NCI-H82 treated with DMSO at 0.1 percent for 48 hours (cell line): ENCODE measurements around the gene KCNIP1.

Source experiments
- DNase-seq: peaks from one replicate; lab custom pipeline; 2025; ENCODE audit not compliant: unreplicated experiment; lab: John Stamatoyannopoulos, UW

The KCNIP1 gene

GRCh38 chr5:170482511-170482910, 21.3 kb upstream of the KCNIP1 start:
- no peak for DNase-seq

GRCh38 chr5:170483701-170484458, 19.9 kb upstream of the KCNIP1 start:
- no peak for DNase-seq

- no peak for DNase-seq
Measured at GRCh38 chr5:170484459-170484831, 19.4 kb upstream of the KCNIP1 start.

GRCh38 chr5:170484847-170485615, 18.8 kb upstream of the KCNIP1 start:
- DNase-seq, result no peak

- DNase-seq, result no peak
Measured at GRCh38 chr5:170485616-170485911, 18.3 kb upstream of the KCNIP1 start.

GRCh38 chr5:170486371-170486770, 17.4 kb upstream of the KCNIP1 start:
- no peak for DNase-seq

GRCh38 chr5:170488570-170488969, 15.2 kb upstream of the KCNIP1 start:
- DNase-seq, result no peak

- no peak for DNase-seq
Measured at GRCh38 chr5:170489199-170489598, 14.6 kb upstream of the KCNIP1 start.

- no peak for DNase-seq
Measured at GRCh38 chr5:170490381-170490780, 13.4 kb upstream of the KCNIP1 start.

GRCh38 chr5:170491479-170491878, 12.3 kb upstream of the KCNIP1 start:
- no peak for DNase-seq

GRCh38 chr5:170493028-170493820, 10.6 kb upstream of the KCNIP1 start:
- no peak for DNase-seq

- DNase-seq, result no peak
Measured at GRCh38 chr5:170494041-170494440, 9.8 kb upstream of the KCNIP1 start.

GRCh38 chr5:170495825-170496661, 7.8 kb upstream of the KCNIP1 start:
- DNase-seq, result no peak

- DNase-seq, result no peak
Measured at GRCh38 chr5:170496662-170497028, 7.2 kb upstream of the KCNIP1 start.

- DNase-seq, result no peak
Measured at GRCh38 chr5:170497311-170498038, 6.3 kb upstream of the KCNIP1 start.

GRCh38 chr5:170498811-170499351, 4.9 kb upstream of the KCNIP1 start:
- DNase-seq, result no peak

- no peak for DNase-seq
Measured at GRCh38 chr5:170499621-170500020, 4.2 kb upstream of the KCNIP1 start.

GRCh38 chr5:170501361-170501760, 2.5 kb upstream of the KCNIP1 start:
- no peak for DNase-seq

GRCh38 chr5:170501931-170502330, 1.9 kb upstream of the KCNIP1 start:
- no peak for DNase-seq

GRCh38 chr5:170504616-170505266, 921 bp downstream of the KCNIP1 start:
- no peak for DNase-seq
